Spleen (tissue), 11 donors: Measurements from ENCODE around the gene OR10J5. TPM values are rescaled to one million over a fixed set of nuclear protein-coding genes. Genes with fewer than 3 reads are reported as not detected.
"Not testable (repeated sequence)": the region's sequence is repeated elsewhere in the genome, so short reads cannot be mapped to it uniquely, and the experiment has no call there.

Experiments used
- DNase-seq: peaks from one replicate; pipeline ENCODE4 v3.0.0-alpha.2; 2020
- H3K27ac ChIP-seq, 8 donors: fragments of 200-600 bp; sonication (generic) in 7 of 8; 1 replicate in 4 of 8; 2 replicates in 4 of 8; pipeline versions ENCODE4 v1.5.0 to v1.8.0; 2016 to 2021; ENCODE audit warnings: inconsistent platforms in 4 of 8, mild to moderate bottlenecking in 4 of 8, moderate library complexity in 1 of 8
- H3K27me3 ChIP-seq, 7 donors: fragments of 200-600 bp; sonication (generic) in 6 of 7; replicated peaks in 1 of 7; 1 replicate in 4 of 7; 2 replicates in 3 of 7; pipeline versions ENCODE4 v1.5.0 to v1.8.0; 2016 to 2021; ENCODE audit warnings: inconsistent platforms in 3 of 7, mild to moderate bottlenecking in 1 of 7
- H3K36me3 ChIP-seq, 6 donors: fragments of 200-600 bp; sonication (generic) in 5 of 6; 1 replicate in 4 of 6; 2 replicates in 2 of 6; pipeline versions ENCODE4 v1.5.0 to v1.8.0; 2016 to 2021; ENCODE audit warnings: inconsistent platforms in 2 of 6
- H3K4me1 ChIP-seq, 6 donors: fragments of 200-600 bp; sonication (generic) in 5 of 6; 1 replicate in 3 of 6; 2 replicates in 3 of 6; pipeline versions ENCODE4 v1.5.0 to v1.8.0; 2016 to 2021; ENCODE audit warnings: inconsistent platforms in 3 of 6
- H3K4me3 ChIP-seq, 8 donors: fragments of 200-600 bp; sonication (generic) in 7 of 8; 1 replicate in 4 of 8; 2 replicates in 4 of 8; pipeline versions ENCODE4 v1.5.0 to v1.8.0; 2016 to 2021; ENCODE audit warnings: inconsistent platforms in 4 of 8, mild to moderate bottlenecking in 4 of 8, moderate library complexity in 2 of 8
- H3K9me3 ChIP-seq, 8 donors: fragments of 200-600 bp; sonication (generic) in 7 of 8; 1 replicate in 4 of 8; 2 replicates in 4 of 8; pipeline versions ENCODE4 v1.5.0 to v1.8.0; 2016 to 2021; ENCODE audit warnings: inconsistent platforms in 4 of 8
- CTCF ChIP-seq, 11 experiments: fragments of 200-600 bp in 7 of 11; fragments of 450-650 bp in 4 of 11; sonication (generic) in 4 of 11; IDR thresholded peaks in 8 of 11; conservative IDR thresholded peaks in 3 of 11; 1 replicate in 7 of 11; 2 replicates in 4 of 11; pipeline versions ENCODE4 v1.4.0 to v1.8.0; 2016 to 2021; ENCODE audit warnings: antibody characterized with exemption in 11 of 11, inconsistent platforms in 4 of 11, mild to moderate bottlenecking in 1 of 11
- POLR2A ChIP-seq, 3 donors: fragments of 450-650 bp; IDR thresholded peaks; one replicate each; pipeline ENCODE4 v1.5.1; 2017; ENCODE audit warnings: antibody characterized with exemption in 3 of 3, mild to moderate bottlenecking in 1 of 3
- POLR2AphosphoS5 ChIP-seq, 3 donors: sonication (generic); formaldehyde crosslinking; IDR thresholded peaks; one replicate each; pipeline ENCODE4 v1.5.1; 2017; ENCODE audit warnings: antibody characterized with exemption in 3 of 3
- WGBS, 5 donors: extraction: QIAGEN DNeasy Blood & Tissue Kit in 3 of 5; methylation state at CpG; one replicate each; pipeline versions ENCODE4 v1.1.5 to v1.1.7; 2013 to 2018; 5-methylcytosine and 5-hydroxymethylcytosine counted together
- intact Hi-C: fragments of 100-400 bp; cut with DNase I; formaldehyde crosslinking; loops from one replicate; pipeline ENCODE4 v1.15.0; 2023; ENCODE audit warnings: low total_unique reads
- polyA plus RNA-seq, 3 donors: library from polyadenylated mRNA; stranded (reverse); fragments of 200-250 nt; gene quantifications; one replicate each; pipeline ENCODE4 v1.2.1, GENCODE V29; 2013
- total RNA-seq, 7 donors: library from RNA; depleted of rRNA in 3 of 7; stranded (reverse); fragments of >200 nt in 3 of 7; fragmentation: NEBNext Ultra II Directional in 4 of 7; extraction: Animal tissue kit (Norgen Biotek cat#: 25700) in 4 of 7; gene quantifications; one replicate each; pipeline versions ENCODE4 v1.1.0 to v1.2.1, GENCODE V29; 2016 to 2021
- donor health status: healthy with polysubstance abuse.
- donor health status: DM: no; HTN: no; CAD: no; lungs with moderate emphysema.
- donor health status: DM: no; HTN: no; CAD: no.
- donor health status: Bipolar disorder and iron deficiency.
- donor health status: healthy.
- donor health status: DM: no; HTN: no; CAD: no.
- donor health status: DM: yes; HTN: yes; CAD: no.

Gene OR10J5
- total and polyA plus RNA-seq, 10 donors, result not detected

- no peak for DNase-seq
- WGBS, 5 donors, result 27 to 80% (median 76%) methylated on average over 1 of the region's 1 CpG
- TF ChIP-seq CTCF (IDR thresholded peaks at IDR 0.05 in 8 of 11, conservative IDR thresholded peaks at IDR 0.05 in 3 of 11) (no peak), POLR2A (IDR thresholded peaks at IDR 0.05) (no peak), POLR2AphosphoS5 (IDR thresholded peaks at IDR 0.05) (no peak)
- Histone ChIP-seq H3K27me3 (no peaks in the 10 kb centered on the region), H3K36me3 (no peaks in the 10 kb centered on the region), H3K27ac (no peak overlapping the region), H3K4me1 (no peaks in the 10 kb centered on the region), H3K4me3 (no peak overlapping the region), H3K9me3 (peaks cover 4 to 56% (median 39%) of the 10 kb centered on the region in 8 donors)
- intact Hi-C loops, result no loop called here
These were observed 34.7 kb downstream of the OR10J5 start for GRCh38 chr1:159501082-159501481.

DNA sequence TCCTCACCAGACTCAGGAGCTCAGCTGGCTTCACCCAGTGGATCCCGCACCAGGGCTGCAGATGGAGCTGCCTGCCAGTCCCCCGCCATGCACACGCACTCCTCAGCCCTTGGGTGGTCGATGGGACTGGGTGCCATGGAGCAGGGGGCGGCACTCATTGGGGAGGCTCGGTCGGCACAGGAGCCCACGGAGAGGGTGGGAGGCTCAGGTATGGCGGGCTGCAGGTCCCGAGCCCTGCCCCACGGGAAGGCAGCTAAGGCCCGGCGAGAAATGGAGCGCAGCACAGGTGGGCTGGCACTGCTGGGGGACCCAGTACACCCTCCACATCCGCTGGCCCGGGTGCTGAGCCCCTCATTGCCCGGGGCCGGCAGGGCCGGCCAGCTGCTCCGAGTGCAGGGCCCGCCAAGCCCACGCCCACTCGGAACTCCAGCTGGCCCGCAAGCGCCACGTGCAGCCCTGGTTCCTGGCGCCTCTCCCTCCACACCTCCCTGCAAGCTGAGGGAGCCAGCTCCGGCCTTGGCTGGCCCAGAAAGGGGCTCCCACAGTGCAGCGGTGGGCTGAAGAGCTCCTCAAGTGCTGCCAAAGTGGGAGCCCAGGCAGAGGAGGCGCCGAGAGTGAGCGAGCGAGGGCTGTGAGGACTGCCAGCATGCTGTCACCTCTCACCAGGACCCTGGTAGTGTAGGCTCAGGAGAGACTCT is 41.1 kb downstream of the OR10J5 start:
- DNase-seq, H3K4me1 ChIP-seq, H3K4me3 ChIP-seq, H3K27ac ChIP-seq, H3K27me3 ChIP-seq, intact Hi-C loops, H3K36me3 ChIP-seq: not testable (repeated sequence)
- peaks cover 4 to 33% (median 22%) of the 10 kb centered on the region in 8 donors for H3K9me3 ChIP-seq
- WGBS, 5 donors, result 88 to 100% (median 94%) methylated on average over 6 to 30 of the region's 33 CpGs

- TF ChIP-seq CTCF (IDR thresholded peaks at IDR 0.05 in 8 of 11, conservative IDR thresholded peaks at IDR 0.05 in 3 of 11) (no peak), POLR2A (IDR thresholded peaks at IDR 0.05) (no peak), POLR2AphosphoS5 (IDR thresholded peaks at IDR 0.05) (no peak)
- Histone ChIP-seq H3K4me3 (no peak overlapping the region), H3K36me3 (no peaks in the 10 kb centered on the region), H3K9me3 (peaks cover 0 to 20% (median 9%) of the 10 kb centered on the region in 8 donors), H3K27me3 (no peaks in the 10 kb centered on the region), H3K27ac (no peak overlapping the region), H3K4me1 (no peaks in the 10 kb centered on the region)
- WGBS, 5 donors, result 83 to 87% (median 85%) methylated on average over 11 of the region's 11 CpGs
- no peak for DNase-seq
- intact Hi-C loops, result no loop called here
These were observed 42.5 kb downstream of the OR10J5 start for GRCh38 chr1:159493354-159493753.

DNA sequence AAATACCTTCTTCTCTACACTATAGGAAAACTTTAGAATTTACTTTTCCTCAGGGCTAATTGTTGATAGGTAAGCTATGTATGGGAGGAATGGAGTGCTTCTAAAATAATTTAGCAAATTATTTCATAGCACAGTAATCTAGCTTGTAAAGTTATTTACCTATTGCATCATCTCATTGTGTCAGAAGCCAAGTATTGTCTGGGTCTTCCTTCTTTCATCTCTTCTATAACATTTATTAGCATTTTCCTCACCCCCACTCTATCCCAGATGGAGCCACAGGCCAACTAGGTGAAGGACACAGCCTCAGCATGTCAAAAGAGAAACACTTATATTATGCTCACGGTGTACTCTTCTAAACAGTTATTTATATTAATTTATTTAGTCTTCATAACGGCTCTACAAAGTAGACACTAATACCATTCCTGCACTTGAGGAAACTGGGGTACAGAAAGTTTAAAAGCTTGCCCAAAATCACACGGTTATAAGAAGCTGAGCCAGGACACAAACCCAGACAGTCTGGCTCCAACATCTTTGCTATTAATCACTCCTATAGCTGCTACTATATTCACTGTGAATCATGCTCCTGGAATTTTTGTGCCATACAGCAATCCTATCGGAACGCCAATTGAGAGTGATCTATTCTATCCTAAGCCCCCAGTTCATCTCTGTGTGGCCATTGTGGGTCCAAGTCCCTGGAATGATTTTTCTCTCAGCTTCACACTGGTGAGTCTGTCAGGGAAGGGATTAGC is 43.1 kb downstream of the OR10J5 start:
- Histone ChIP-seq H3K4me1 (no peaks in the 10 kb centered on the region), H3K27me3 (no peaks in the 10 kb centered on the region), H3K4me3 (no peak overlapping the region), H3K9me3 (peaks cover 0 to 14% (median 3%) of the 10 kb centered on the region in 8 donors), H3K36me3 (no peaks in the 10 kb centered on the region), H3K27ac (no peak overlapping the region)
- DNase-seq, result no peak
- TF ChIP-seq CTCF (IDR thresholded peaks at IDR 0.05 in 8 of 11, conservative IDR thresholded peaks at IDR 0.05 in 3 of 11) (no peak), POLR2AphosphoS5 (IDR thresholded peaks at IDR 0.05) (no peak), POLR2A (IDR thresholded peaks at IDR 0.05) (no peak)
- WGBS, 5 donors, result 62 to 78% (median 69%) methylated on average over 5 of the region's 5 CpGs
- intact Hi-C loops, result no loop called here

Other genes with a start within 250 kb of the OR10J5 start
- gene FCER1A, start 233.7 kb downstream of the OR10J5 start, total RNA-seq, result 1 to 10 TPM in 2 of 7 donors, under 1 TPM in 1, not detected in 4; 0.43 to 1.6 (median 1.3) TPM
- 1 to 10 TPM in 1 of 3 donors, not detected in 2; 1.7 TPM for gene FCER1A, start 233.7 kb downstream of the OR10J5 start, polyA plus RNA-seq
- not detected for gene OR10J4, start 103.8 kb downstream of the OR10J5 start, total RNA-seq
- gene OR10J4, start 103.8 kb downstream of the OR10J5 start, polyA plus RNA-seq, result not detected
- gene OR10J1, start 96.3 kb downstream of the OR10J5 start, total RNA-seq, result not detected
- gene OR10J1, start 96.3 kb downstream of the OR10J5 start, polyA plus RNA-seq, result not detected
- not detected for gene APCS, start 51.8 kb upstream of the OR10J5 start, total RNA-seq
- gene APCS, start 51.8 kb upstream of the OR10J5 start, polyA plus RNA-seq, result not detected
- under 1 TPM in 2 of 7 donors, not detected in 5; 0.46 to 0.73 TPM for gene CRP, start 178.6 kb upstream of the OR10J5 start, total RNA-seq
- gene CRP, start 178.6 kb upstream of the OR10J5 start, polyA plus RNA-seq, result under 1 TPM in 1 of 3 donors, not detected in 2; 0.06 TPM
- gene DUSP23, start 245.0 kb upstream of the OR10J5 start, total RNA-seq, result 10 to 100 TPM; 23.1 to 76.3 (median 30.7) TPM
- gene DUSP23, start 245.0 kb upstream of the OR10J5 start, polyA plus RNA-seq, result 10 to 100 TPM; 45.0 to 69.5 (median 58.3) TPM